ENCODE measurements around the gene CARHSP1. TPM values are rescaled to one million over a fixed set of nuclear protein-coding genes. Genes with fewer than 3 reads are reported as not detected.
"Not testable (repeated sequence)": the region's sequence is repeated elsewhere in the genome, so short reads cannot be mapped to it uniquely, and the experiment has no call there.

CARHSP1 gene
- total RNA-seq, 5 donors from 2014 or later (not counting 1 experiment from before 2014, with no cell fraction given): 32.9 to 44.3 (median 41.8) TPM

DNA sequence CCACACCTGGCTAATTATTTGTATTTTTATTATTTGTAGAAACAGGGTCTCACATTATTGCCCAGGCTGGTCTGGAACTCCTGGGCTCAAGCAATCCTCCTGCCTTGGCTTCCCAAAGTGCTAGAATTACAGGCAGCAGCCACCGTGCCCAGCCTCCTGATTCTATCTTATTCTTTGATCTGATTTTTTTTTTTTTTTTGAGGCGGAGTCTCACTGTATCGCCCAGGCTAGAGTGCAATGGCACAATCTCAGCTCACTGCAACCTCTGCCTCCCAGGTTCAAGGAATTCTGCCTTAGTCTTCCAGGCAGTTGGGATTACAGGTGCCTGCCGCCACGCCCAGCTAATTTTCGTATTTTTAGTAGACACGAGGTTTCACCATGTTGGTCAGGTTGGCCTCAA, 6.5 kb upstream of the CARHSP1 start:
- CTCF ChIA-PET: not testable (repeated sequence)

DNA sequence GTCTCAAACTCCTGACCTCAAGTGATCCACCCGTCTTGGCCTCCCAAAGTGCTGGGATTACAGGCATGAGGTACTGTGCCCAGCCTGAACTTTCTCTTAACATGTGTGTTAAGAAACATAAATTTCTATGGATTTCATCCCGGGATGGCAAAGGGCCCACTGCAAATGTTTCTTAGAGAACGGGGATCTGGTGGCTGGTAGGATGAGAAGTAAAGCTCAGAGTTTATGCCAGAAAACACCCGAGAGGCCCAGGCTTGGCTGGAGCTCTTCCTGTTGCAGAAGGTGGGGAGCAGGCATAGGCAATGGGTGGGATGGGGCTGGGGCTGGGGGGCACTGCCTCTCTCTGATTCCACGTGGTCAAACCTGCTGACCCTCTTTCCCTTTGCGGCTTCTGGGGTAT, 5.6 kb upstream of the CARHSP1 start:
- WGBS (ENCODE audit: insufficient coverage): 45% methylated on average over 5 of the region's 6 CpGs
- ChIA-PET CTCF (no interaction called here), POLR2A (interaction anchor here in 1 of 2 donors (0.6 kb wide), 1 partner anchor 57 kb away, joined by 3 read pairs; no protein-coding TSS in a partner anchor)
- Histone ChIP-seq H3K27me3 (replicated peaks in 1 of 2; ENCODE audit: control insufficient read depth in 2 of 2, extremely low read depth in 1 of 2, insufficient read depth in 2 of 2, low read length in 1 of 2) (no peaks in the 10 kb centered on the region), H3K27ac (ENCODE audit: low read length) (no peak overlapping the region), H3K4me1 (ENCODE audit: control insufficient read depth in 1 of 2, extremely low read depth in 1 of 2, insufficient read depth in 2 of 2, low read length in 2 of 2) (peaks cover 4 to 32% of the 10 kb centered on the region in 2 experiments), H3K4me3 (ENCODE audit: control insufficient read depth in 1 of 2, extremely low read depth in 1 of 2, low read length in 1 of 2) (no peak overlapping the region), H3K36me3 (ENCODE audit: control insufficient read depth in 2 of 2, extremely low read depth in 1 of 2, insufficient read depth in 1 of 2, low read length in 1 of 2) (no peaks in the 10 kb centered on the region), H3K9me3 (no peaks in the 10 kb centered on the region)
- Mint-ChIP-seq H3K4me1 (peaks cover 19 to 28% (median 26%) of the 10 kb centered on the region in 3 donors), H3K36me3 (no peaks in the 10 kb centered on the region), H3K9me3 (no peaks in the 10 kb centered on the region), H3K4me3 (peak overlapping the region in 1 of 3 donors; percentile 8), H3K27me3 (no peaks in the 10 kb centered on the region), H3K27ac (peak overlapping the region; percentile 78 to 79)
- DNase-seq: no peak
- ATAC-seq (replicated peaks in 1 of 4): peak in 1 of 4 experiments; percentile 15

More for the DNA sequence above, 6.5 kb upstream of the CARHSP1 start:
- H3K4me1 Mint-ChIP-seq: peaks cover 21 to 24% (median 22%) of the 10 kb centered on the region in 3 donors
- H3K27me3 ChIP-seq (replicated peaks in 1 of 2; ENCODE audit: control insufficient read depth in 2 of 2, extremely low read depth in 1 of 2, insufficient read depth in 2 of 2, low read length in 1 of 2); H3K9me3 ChIP-seq; H3K27me3 Mint-ChIP-seq; DNase-seq; POLR2A ChIA-PET; H3K4me3 Mint-ChIP-seq; H3K27ac ChIP-seq (ENCODE audit: low read length); H3K36me3 Mint-ChIP-seq; ATAC-seq (replicated peaks in 1 of 4); H3K36me3 ChIP-seq (ENCODE audit: control insufficient read depth in 2 of 2, extremely low read depth in 1 of 2, insufficient read depth in 1 of 2, low read length in 1 of 2); H3K4me3 ChIP-seq (ENCODE audit: control insufficient read depth in 1 of 2, extremely low read depth in 1 of 2, low read length in 1 of 2); H3K9me3 Mint-ChIP-seq: not testable (repeated sequence)
- peaks cover 4 to 28% of the 10 kb centered on the region in 2 experiments for H3K4me1 ChIP-seq (ENCODE audit: control insufficient read depth in 1 of 2, extremely low read depth in 1 of 2, insufficient read depth in 2 of 2, low read length in 2 of 2)
- WGBS (ENCODE audit: insufficient coverage): 86% methylated on average over 2 of the region's 7 CpGs
- H3K27ac Mint-ChIP-seq: peak overlapping the region in 1 of 2 donors; percentile 16

DNA sequence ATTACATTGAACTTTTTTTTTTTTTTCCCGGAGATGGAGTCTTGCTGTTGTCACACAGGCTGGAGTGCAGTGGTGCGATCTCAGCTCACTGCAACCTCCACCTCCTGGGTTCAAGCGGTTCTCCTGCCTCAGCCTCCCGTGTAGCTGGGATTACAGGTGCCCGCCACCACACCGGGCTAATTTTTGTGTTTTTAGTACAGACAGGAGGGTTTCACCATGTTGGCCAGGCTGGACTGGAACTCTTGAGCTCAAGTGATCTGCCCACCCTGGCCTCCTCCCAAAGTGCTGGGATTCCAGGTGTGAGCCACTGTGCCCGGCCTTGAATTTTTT, 5.0 kb upstream of the CARHSP1 start:
- H3K4me1 ChIP-seq (ENCODE audit: control insufficient read depth in 1 of 2, extremely low read depth in 1 of 2, insufficient read depth in 2 of 2, low read length in 2 of 2): peaks cover 4 to 35% of the 10 kb centered on the region in 2 experiments
- H3K27ac ChIP-seq (ENCODE audit: low read length); H3K4me3 ChIP-seq (ENCODE audit: control insufficient read depth in 1 of 2, extremely low read depth in 1 of 2, low read length in 1 of 2); H3K4me3 Mint-ChIP-seq; H3K9me3 Mint-ChIP-seq; H3K36me3 Mint-ChIP-seq; H3K27me3 Mint-ChIP-seq; H3K9me3 ChIP-seq; H3K27me3 ChIP-seq (replicated peaks in 1 of 2; ENCODE audit: control insufficient read depth in 2 of 2, extremely low read depth in 1 of 2, insufficient read depth in 2 of 2, low read length in 1 of 2); H3K36me3 ChIP-seq (ENCODE audit: control insufficient read depth in 2 of 2, extremely low read depth in 1 of 2, insufficient read depth in 1 of 2, low read length in 1 of 2); ATAC-seq (replicated peaks in 1 of 4); DNase-seq: not testable (repeated sequence)
- Mint-ChIP-seq H3K4me1 (peaks cover 24 to 31% (median 29%) of the 10 kb centered on the region in 3 donors), H3K27ac (peak overlapping the region; percentile 34 to 61)
- WGBS (ENCODE audit: insufficient coverage): 97% methylated on average over 5 of the region's 7 CpGs
- CTCF ChIA-PET: interaction anchor here in 1 of 2 donors (0.6 kb wide), 1 partner anchor 58 kb away, joined by 3 read pairs; no protein-coding TSS in a partner anchor
- POLR2A ChIA-PET: interaction anchor here in 1 of 2 donors (0.6 kb wide), 1 partner anchor 57 kb away, joined by 3 read pairs; no protein-coding TSS in a partner anchor

DNA sequence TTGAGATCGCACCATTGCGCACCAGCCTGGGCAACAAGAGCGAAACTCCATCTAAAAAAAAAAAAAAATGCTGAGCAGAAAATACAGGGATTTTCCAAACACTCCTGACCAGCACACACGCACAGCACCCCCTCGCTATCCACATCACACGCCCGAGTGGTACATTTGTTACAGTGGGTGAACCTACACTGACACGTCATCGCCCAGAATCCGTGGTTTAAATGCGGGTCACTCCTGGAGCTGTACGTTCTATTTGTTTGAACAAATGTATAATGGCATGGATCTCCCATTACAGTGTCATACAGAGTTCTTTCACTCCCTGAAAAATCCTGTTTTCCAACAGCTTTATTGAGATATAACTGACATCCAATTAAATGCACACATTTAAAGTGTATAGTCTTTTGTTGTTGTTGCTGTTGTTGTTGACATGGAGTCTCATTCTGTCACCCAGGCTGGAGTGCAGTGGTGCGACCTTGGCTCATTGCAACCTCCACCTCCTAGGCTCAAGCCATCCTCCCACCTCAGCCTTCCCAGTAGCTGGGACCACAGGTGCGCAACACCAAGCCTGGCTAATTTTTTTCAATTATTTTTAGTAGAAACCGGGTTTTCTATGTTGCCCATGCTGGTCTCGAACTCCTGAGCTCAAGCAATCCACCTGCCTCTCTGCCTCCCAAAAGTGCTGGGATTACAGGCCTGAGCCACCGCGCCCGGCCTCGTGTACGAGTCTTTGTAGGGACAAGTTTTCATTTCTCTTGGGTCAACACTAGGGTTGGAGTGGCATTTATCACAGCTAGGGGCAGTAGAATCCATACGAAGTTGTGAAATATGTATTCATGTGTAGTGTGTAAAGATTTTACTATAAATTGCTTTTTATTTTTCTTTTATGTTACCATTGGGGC, 4.4 kb upstream of the CARHSP1 start:
- H3K9me3 ChIP-seq: no peaks in the 10 kb centered on the region
- Mint-ChIP-seq H3K4me3 (no peak overlapping the region), H3K36me3 (no peaks in the 10 kb centered on the region), H3K27me3 (no peaks in the 10 kb centered on the region), H3K4me1 (peaks cover 24 to 30% (median 27%) of the 10 kb centered on the region in 3 donors), H3K27ac (peak overlapping the region; percentile 34 to 61), H3K9me3 (no peaks in the 10 kb centered on the region)
- ATAC-seq (replicated peaks in 1 of 4) (no peak), DNase-seq (no peak)
- H3K27ac ChIP-seq (ENCODE audit: low read length): no peak overlapping the region
- no peak overlapping the region for H3K4me3 ChIP-seq (ENCODE audit: control insufficient read depth in 1 of 2, extremely low read depth in 1 of 2, low read length in 1 of 2)
- ChIA-PET CTCF (interaction anchor here (0.6 to 1.1 kb wide), 4 partner anchors 13 to 76 kb away, joined by 3 to 4 read pairs (median 3); partner anchors contain the start of genes PMM2 (in 1 of the 2) and TMEM186 (in 1 of the 2)), POLR2A (interaction anchor here in 1 of 2 donors (0.6 kb wide), 1 partner anchor 266 kb away, joined by 3 read pairs; no protein-coding TSS in a partner anchor)
- H3K36me3 ChIP-seq (ENCODE audit: control insufficient read depth in 2 of 2, extremely low read depth in 1 of 2, insufficient read depth in 1 of 2, low read length in 1 of 2): no peaks in the 10 kb centered on the region
- WGBS (ENCODE audit: insufficient coverage): 82% methylated on average over 7 of the region's 22 CpGs
- no peaks in the 10 kb centered on the region for H3K27me3 ChIP-seq (replicated peaks in 1 of 2; ENCODE audit: control insufficient read depth in 2 of 2, extremely low read depth in 1 of 2, insufficient read depth in 2 of 2, low read length in 1 of 2)
- peaks cover 4 to 34% of the 10 kb centered on the region in 2 experiments for H3K4me1 ChIP-seq (ENCODE audit: control insufficient read depth in 1 of 2, extremely low read depth in 1 of 2, insufficient read depth in 2 of 2, low read length in 2 of 2)

DNA sequence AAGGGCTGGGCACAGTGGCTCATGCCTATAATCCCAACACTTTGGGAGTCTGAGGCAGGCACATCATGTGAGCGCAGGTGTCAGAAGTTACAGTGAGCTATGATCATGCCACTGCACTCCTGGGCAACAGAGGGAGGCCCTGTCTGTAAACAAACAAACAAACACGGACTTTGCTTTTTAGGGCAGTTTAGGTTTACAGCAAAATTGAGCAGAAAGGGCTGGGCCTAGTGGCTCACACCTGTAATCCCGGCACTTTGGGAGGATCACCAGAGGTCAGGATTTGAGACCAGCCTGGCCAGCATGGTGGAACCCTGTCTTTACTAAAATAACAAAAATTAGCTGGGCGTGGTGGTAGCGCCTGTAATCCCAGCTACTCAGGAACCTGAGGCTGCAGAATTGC, 3.3 kb upstream of the CARHSP1 start:
- no peak for ATAC-seq (replicated peaks in 1 of 4)

DNA sequence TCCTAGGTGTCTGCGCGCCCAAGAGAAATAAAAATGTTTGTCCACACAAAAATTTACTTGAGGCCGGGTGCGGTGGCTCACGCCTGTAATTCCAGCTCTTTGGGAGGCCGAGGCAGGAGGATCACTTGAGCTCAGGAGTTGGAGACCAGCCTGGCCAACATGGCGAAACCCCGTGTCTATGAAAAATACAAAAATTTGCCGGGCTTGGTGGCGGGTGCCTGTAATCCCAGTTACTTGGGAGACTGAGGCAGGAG, 1.1 kb upstream of the CARHSP1 start:
- CTCF ChIA-PET; H3K9me3 ChIP-seq; DNase-seq; H3K27me3 Mint-ChIP-seq; H3K27ac ChIP-seq (ENCODE audit: low read length); H3K9me3 Mint-ChIP-seq; H3K36me3 ChIP-seq (ENCODE audit: control insufficient read depth in 2 of 2, extremely low read depth in 1 of 2, insufficient read depth in 1 of 2, low read length in 1 of 2); H3K36me3 Mint-ChIP-seq; ATAC-seq (replicated peaks in 1 of 4); POLR2A ChIA-PET; H3K27me3 ChIP-seq (replicated peaks in 1 of 2; ENCODE audit: control insufficient read depth in 2 of 2, extremely low read depth in 1 of 2, insufficient read depth in 2 of 2, low read length in 1 of 2); H3K4me3 ChIP-seq (ENCODE audit: control insufficient read depth in 1 of 2, extremely low read depth in 1 of 2, low read length in 1 of 2); H3K27ac Mint-ChIP-seq: not testable (repeated sequence)
- peaks cover 49 to 51% (median 51%) of the 10 kb centered on the region in 3 donors for H3K4me1 Mint-ChIP-seq
- H3K4me3 Mint-ChIP-seq: peak overlapping the region in 2 of 3 donors; percentile 39 to 96
- WGBS (ENCODE audit: insufficient coverage): 100% methylated on average over 8 of the region's 10 CpGs
- peaks cover 21 to 60% of the 10 kb centered on the region in 2 experiments for H3K4me1 ChIP-seq (ENCODE audit: control insufficient read depth in 1 of 2, extremely low read depth in 1 of 2, insufficient read depth in 2 of 2, low read length in 2 of 2)

More for the DNA sequence above, 3.3 kb upstream of the CARHSP1 start:
- Mint-ChIP-seq H3K4me3 (no peak overlapping the region), H3K27me3 (no peaks in the 10 kb centered on the region), H3K9me3 (no peaks in the 10 kb centered on the region), H3K27ac (no peak overlapping the region), H3K4me1 (peaks cover 34 to 35% (median 35%) of the 10 kb centered on the region in 3 donors), H3K36me3 (no peaks in the 10 kb centered on the region)
- Histone ChIP-seq H3K27ac (ENCODE audit: low read length) (no peak overlapping the region), H3K4me1 (ENCODE audit: control insufficient read depth in 1 of 2, extremely low read depth in 1 of 2, insufficient read depth in 2 of 2, low read length in 2 of 2) (peaks cover 10 to 40% of the 10 kb centered on the region in 2 experiments), H3K36me3 (ENCODE audit: control insufficient read depth in 2 of 2, extremely low read depth in 1 of 2, insufficient read depth in 1 of 2, low read length in 1 of 2) (no peaks in the 10 kb centered on the region), H3K27me3 (replicated peaks in 1 of 2; ENCODE audit: control insufficient read depth in 2 of 2, extremely low read depth in 1 of 2, insufficient read depth in 2 of 2, low read length in 1 of 2) (no peaks in the 10 kb centered on the region), H3K4me3 (ENCODE audit: control insufficient read depth in 1 of 2, extremely low read depth in 1 of 2, low read length in 1 of 2) (no peak overlapping the region), H3K9me3 (no peaks in the 10 kb centered on the region)
- ChIA-PET POLR2A (interaction anchor here (0.6 kb wide), 2 partner anchors 62 to 267 kb away, joined by 3 to 6 read pairs; no protein-coding TSS in a partner anchor), CTCF (interaction anchor here in 1 of 2 donors (0.8 to 0.9 kb wide), 2 partner anchors 55 to 75 kb away, joined by 3 to 4 read pairs; partner anchors contain the start of genes PMM2 and TMEM186)
- WGBS (ENCODE audit: insufficient coverage): 100% methylated on average over 4 of the region's 5 CpGs
- DNase-seq: no peak
